HG02759 (cell line): ENCODE measurements around the gene NUDT16L1.
"Not testable (repeated sequence)": the region's sequence is repeated elsewhere in the genome, so short reads cannot be mapped to it uniquely, and the experiment has no call there.

ENCODE experiments used
- ATAC-seq: cut with Tn5 transposase; IDR thresholded peaks from one replicate; pipeline ENCODE4 v1.9.1; 2021; ENCODE audit warnings: mild to moderate bottlenecking, moderate library complexity; ENCODE audit not compliant: unreplicated experiment

NUDT16L1 gene

DNA sequence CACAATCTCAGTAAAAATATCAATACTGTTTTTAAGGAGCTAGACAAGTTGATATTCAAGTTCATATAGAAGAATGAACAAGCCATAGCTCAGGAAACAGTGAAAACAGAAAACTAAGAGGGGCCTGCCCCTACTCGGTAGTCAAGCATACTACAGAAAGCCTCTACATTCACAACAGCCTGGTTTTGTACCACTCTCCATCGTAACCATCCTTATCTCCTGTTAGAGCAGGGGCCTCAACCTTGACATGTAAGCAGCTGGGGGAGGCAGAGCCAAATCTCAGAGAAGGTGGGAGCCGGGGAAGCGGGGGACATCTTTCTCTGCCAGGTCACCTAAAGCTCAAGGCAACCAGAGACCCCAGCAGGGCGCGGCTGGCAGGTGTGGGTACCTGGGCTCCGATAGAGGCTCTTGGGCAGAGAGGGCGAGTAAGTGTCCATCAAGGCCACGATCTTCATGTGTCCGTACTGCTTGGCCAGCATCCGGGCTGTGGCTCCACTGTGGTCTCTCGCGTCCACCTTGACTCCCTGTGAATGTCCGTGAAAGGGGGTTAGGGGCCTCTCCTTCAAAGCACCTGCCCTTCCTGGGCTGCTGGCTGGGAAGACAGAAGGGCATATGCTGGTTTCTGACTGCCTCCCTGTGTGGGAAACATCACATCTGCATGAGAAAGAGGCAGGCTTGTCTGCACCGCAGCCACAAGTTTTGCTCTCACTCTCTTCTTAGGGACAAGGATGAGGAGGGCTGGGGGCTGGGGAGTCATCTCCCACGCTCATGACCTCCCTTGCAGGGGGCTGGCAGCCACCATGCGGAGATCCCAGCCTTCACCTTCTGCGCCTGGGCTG lies 20.5 kb downstream of the NUDT16L1 start:
- ATAC-seq, result no peak

DNA sequence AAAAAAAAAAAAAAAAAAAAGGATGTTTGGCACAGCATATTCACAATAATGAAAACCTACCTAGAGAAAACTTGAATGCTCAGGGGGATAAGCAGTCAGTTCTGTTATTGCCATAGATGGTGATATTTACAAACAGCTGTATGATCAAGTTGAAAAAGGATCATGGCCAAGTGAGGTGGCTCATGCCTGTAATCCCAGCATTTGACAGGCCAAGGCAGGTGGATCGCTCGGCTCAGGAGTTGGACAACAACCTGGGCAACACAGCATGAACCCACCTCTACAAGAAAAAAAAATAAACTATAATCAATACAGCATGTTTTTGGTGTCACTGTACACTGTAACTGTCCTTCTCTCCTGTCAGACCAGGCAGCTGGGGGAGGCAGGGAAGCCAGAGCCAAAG lies 21.6 kb downstream of the NUDT16L1 start:
- no peak for ATAC-seq

- ATAC-seq, result no peak
Measured at GRCh38 chr16:4718466-4718865, 25.1 kb downstream of the NUDT16L1 start.

GRCh38 chr16:4723071-4723767 lies 29.9 kb downstream of the NUDT16L1 start:
- ATAC-seq, result no peak

- no peak for ATAC-seq
Measured at GRCh38 chr16:4724661-4725270, 31.4 kb downstream of the NUDT16L1 start.

GRCh38 chr16:4726616-4727015 lies 33.3 kb downstream of the NUDT16L1 start:
- ATAC-seq, result no peak

- no peak for ATAC-seq
Measured at GRCh38 chr16:4728676-4729075, 35.3 kb downstream of the NUDT16L1 start.

DNA sequence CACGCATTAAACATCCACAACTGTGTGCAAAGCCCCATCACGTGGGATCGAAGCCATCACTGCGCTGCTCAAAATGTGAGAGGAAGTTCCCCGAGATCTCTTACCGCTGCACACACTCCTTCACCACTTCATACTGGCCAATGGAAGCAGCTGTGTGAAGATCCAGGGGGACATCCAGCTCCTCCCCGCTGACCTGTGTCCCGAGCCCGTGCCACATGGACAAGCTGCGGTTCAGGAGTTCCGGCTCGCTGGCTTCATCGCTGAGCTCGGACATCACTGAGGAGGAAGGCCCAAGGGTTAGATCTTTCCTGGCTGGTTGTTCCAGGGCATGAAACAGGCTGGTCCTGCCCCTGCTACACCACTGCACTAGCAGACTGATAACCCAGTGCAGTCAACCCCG lies 36.5 kb downstream of the NUDT16L1 start:
- ATAC-seq, result no peak

DNA sequence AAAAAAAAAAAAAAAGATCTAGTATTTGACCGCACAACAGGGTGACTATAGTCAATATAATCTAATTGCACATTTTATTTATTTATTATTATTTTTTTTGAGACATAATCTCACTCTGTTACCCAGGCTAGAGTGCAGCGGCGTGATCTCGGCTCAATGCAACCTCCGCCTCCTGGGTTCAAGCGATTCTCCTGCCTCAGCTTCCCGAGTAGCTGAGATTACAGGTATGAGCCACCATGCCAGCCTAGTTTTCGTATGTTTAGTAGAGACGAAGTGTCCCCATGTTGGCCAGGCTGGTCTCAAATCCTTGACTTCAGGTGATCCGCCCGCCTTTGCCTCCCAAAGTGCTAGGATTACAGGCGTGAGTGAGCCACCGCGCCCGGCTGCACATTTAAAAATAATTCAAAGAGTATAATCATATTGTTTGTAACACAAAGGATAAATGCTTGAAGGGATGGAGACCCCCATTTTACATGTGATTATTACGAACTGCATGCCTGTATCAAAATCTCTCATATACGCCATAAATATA lies 39.9 kb downstream of the NUDT16L1 start:
- no peak for ATAC-seq

DNA sequence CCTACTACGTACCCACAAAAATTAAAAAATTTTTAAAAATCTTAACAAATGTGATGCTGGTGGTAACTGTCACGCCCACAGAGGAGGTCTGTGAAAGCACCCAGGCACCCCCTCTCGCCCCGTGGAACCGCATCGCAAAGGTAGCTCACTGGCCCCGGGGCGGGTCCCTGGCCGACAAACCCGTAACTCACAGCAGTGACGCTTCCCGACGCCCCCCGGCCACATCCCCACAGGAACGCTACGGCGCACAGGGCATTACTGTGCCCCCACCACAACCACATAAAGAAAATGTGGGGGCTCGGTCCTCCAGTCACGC lies 40.3 kb downstream of the NUDT16L1 start:
- ATAC-seq, result no peak

GRCh38 chr16:4734063-4734729 lies 40.8 kb downstream of the NUDT16L1 start, which contains the start of the genes ANKS3 and DNAAF8:
ANKS3 (minus strand) TSS chr16:4734271; CDS start chr16:4730149, 4,122 bp downstream.
DNAAF8 (plus strand) TSS chr16:4734537; CDS start chr16:4736515, 1,978 bp downstream.
- peak; percentile 80 for ATAC-seq

GRCh38 chr16:4734730-4735535 lies 41.6 kb downstream of the NUDT16L1 start:
- peak; percentile 68 for ATAC-seq

- no peak for ATAC-seq
Measured at GRCh38 chr16:4736546-4736945, 43.2 kb downstream of the NUDT16L1 start.

DNA sequence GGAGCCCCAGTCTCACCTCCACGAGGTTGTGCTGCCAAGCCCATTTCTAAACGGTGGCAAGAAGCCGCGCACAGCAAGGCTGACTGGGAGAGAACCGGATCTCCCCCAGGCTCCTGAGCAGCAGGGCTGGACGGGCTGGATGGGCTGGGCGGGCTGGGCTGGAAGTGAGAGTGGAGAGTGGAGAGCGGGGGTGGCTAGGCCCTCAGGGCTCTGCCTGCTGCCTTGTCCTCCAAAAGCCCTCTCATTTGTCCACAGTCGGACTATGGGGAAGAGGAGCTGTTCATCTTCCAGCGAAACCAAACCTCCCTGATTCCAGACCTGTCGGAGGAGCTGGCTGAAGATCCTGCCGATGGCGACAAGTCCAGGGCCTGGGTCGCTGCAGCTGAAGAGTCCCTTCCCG lies 44.2 kb downstream of the NUDT16L1 start:
- ATAC-seq, result no peak

DNA sequence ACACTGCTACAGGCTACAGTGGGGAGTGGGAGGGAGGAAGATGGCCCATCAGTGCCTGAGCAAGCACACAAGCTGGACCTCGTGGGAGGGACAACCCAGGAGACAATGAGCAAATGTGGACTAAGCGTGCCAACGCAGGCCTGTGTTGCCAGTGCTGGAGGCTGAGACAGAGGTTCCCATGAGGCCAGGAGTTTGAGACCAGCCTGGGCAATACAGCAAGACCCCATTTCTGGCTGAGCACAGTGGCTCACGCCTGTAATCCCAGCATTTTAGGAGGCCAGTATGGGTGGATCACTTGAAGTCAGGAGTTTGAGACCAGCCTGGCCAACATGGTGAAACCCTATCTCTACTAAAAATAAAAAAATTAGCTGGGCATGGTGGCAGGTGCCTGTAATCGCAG lies 45.0 kb downstream of the NUDT16L1 start:
- ATAC-seq, result not testable (repeated sequence)

GRCh38 chr16:4743226-4743878 lies 50.0 kb downstream of the NUDT16L1 start:
- no peak for ATAC-seq

- ATAC-seq, result no peak
Measured at GRCh38 chr16:4744555-4745273, 51.4 kb downstream of the NUDT16L1 start.

DNA sequence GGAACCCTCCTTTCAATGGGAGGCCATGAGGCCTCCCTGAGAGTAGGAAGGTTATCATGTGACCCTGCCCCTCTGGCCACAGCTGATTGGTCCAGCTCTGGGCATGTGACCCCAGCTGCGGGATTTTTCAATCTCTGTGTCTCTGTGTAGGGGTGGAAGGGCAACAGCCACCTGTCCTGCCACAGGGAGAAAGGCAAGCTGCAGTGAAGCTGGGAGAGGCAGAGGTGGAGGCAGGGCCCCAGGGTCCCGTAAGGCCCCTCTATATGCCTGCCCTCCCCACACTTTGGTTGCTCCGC lies 51.9 kb downstream of the NUDT16L1 start:
- no peak for ATAC-seq
